Omental fat pad (tissue), 4 donors: ENCODE results near the gene CAST. TPM values are rescaled to one million over a fixed set of nuclear protein-coding genes. Genes with fewer than 3 reads are reported as not detected.

Experiments
- ATAC-seq: fragments of 150-250 bp; one replicate; pipeline ENCODE4 v1.9.1; 2016; ENCODE audit warnings: mild to moderate bottlenecking, moderate library complexity; ENCODE audit not compliant: low FRiP score
- DNase-seq: peaks from one replicate; pipeline ENCODE4 v3.0.0-alpha.2; 2019; ENCODE audit warnings: low spot score
- total RNA-seq, 4 donors: library from RNA; depleted of rRNA; stranded (reverse); fragments of >200 nt; gene quantifications; one replicate each; pipeline ENCODE4 v1.1.0, GENCODE V29; 2016
- TF ChIP-seq, protein P1 (sequence below), 3 donors: fragments of 450-650 bp; IDR thresholded peaks; one replicate each; pipeline ENCODE4 v1.5.1; 2016 to 2017; ENCODE audit warnings: antibody characterized with exemption in 3 of 3, mild to moderate bottlenecking in 3 of 3, moderate library complexity in 2 of 3

The CAST gene
- total RNA-seq, 4 donors from 2014 or later: 224 to 362 (median 285) TPM

DNA sequence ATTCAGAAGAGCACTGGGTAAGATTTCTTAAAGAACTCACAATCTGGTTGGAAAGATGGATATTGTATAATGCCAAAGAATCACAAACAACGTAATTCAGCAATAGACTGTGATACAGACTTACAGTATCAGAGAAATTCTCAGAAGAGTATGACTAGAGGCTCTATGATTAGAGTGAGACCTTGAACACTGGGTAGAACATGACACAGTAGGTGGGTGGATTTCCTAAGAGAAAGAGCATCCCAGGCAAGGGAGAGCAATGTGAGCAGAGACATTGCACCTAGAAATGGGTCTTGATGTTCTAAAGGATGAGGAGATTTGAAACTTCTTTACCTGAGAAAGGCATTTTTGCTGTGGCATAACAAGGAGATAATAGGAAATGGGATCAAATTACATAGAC, 27.3 kb upstream of the CAST start:
- TF ChIP-seq, protein P1, sequence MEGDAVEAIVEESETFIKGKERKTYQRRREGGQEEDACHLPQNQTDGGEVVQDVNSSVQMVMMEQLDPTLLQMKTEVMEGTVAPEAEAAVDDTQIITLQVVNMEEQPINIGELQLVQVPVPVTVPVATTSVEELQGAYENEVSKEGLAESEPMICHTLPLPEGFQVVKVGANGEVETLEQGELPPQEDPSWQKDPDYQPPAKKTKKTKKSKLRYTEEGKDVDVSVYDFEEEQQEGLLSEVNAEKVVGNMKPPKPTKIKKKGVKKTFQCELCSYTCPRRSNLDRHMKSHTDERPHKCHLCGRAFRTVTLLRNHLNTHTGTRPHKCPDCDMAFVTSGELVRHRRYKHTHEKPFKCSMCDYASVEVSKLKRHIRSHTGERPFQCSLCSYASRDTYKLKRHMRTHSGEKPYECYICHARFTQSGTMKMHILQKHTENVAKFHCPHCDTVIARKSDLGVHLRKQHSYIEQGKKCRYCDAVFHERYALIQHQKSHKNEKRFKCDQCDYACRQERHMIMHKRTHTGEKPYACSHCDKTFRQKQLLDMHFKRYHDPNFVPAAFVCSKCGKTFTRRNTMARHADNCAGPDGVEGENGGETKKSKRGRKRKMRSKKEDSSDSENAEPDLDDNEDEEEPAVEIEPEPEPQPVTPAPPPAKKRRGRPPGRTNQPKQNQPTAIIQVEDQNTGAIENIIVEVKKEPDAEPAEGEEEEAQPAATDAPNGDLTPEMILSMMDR (IDR thresholded peaks at IDR 0.05): no peak
- DNase-seq: no peak
- ATAC-seq: no peak

DNA sequence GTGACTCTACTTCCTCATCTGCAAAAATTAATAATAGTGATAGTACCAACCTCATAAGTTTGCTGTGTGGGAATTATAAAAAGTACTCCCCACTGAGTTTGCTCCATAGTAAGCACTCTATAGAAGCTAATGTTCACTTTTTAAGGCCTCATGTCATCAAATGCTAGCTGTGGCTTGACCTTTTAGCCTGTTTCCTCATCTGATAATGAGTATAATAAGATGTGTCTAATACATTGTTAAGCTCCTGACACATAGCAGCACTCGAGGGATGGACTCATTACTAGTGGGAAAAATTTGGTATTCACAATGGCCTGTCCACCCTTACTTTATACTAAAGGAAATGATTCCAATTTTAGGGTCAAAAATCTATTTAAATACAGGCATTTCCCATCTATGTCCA, 26.1 kb upstream of the CAST start:
- DNase-seq: no peak
- TF ChIP-seq, protein P1 (IDR thresholded peaks at IDR 0.05): no peak
- no peak for ATAC-seq

DNA sequence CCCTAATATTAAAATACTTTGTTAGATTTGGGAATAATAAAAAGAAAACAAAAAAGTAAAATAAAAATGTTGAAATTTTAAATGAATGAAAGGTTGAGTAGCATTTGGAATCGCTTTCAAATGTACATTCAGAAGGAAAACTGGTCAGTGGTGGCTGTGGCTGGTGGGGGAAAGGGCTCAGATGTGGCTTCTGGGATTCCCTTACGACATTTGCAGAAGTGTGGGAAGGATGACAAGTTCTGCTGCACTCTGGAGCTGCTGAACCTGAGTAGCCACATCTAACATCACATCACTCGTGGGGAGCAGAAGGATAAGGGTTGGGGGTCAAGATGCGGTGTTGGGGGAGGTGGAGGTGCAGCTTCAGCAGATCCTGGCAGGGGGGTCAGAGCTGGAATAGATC, 25.6 kb upstream of the CAST start:
- ATAC-seq (no peak), DNase-seq (no peak)
- TF ChIP-seq, protein P1 (IDR thresholded peaks at IDR 0.05): no peak

DNA sequence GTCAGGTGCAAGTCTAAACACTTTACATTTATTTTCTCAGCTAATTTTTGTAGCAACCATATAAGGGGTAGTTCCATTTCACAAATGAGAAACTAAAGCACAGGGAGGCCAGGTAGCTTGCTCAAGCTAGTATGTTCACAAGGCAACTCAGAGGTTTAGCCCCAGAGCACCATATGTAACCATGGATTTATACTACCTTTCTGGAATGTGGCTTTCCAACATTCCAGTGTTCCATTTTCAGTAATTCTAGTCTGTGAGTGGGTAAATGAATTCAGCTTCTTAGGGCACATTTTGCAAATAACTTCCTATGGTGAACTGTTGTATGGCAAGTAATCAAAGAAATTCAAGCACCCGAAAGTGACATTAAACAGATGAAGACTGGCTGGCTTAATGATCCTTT, 25.0 kb upstream of the CAST start:
- ATAC-seq: no peak
- TF ChIP-seq, protein P1 (IDR thresholded peaks at IDR 0.05): no peak
- no peak for DNase-seq

DNA sequence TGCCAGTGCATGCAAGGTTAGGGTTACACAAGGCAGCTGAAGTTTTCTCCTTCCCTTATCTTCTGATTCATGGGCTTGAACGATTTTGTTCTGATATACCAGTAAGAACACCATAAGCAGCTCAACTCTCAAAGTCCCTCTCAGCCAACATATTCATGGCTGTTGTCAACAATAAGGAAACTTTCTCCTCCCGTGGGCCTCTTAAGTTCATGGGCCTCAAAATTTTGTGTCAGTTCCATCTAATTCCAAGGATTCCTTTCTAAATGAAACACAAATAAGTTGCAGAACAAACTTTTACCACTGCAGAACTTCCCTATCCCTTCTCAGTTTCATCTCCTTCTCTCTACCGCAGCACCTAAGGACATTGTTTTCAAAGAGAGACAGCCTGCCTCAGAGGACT, 23.6 kb upstream of the CAST start:
- DNase-seq: no peak
- no peak for ATAC-seq
- TF ChIP-seq, protein P1 (IDR thresholded peaks at IDR 0.05): no peak

DNA sequence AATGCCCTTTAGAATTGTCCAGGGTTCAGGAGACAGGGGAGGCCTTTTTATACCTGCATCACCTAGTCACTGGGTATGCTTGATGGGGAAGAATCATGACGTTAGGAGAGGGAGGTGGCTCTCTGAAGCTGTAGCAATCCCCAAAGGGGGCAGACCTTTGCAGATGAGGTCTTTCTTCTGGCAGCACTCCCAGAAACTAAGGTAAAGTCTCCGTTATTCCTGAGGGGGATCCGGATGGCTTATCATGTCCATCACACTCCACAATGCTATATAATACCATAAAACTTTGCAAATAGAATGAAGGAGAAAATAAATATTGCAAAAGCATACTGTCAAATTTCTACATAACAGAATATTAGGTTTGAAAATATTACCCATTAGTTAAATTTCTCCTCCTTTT, 21.5 kb upstream of the CAST start:
- TF ChIP-seq, protein P1 (IDR thresholded peaks at IDR 0.05): no peak
- ATAC-seq (no peak), DNase-seq (no peak)

DNA sequence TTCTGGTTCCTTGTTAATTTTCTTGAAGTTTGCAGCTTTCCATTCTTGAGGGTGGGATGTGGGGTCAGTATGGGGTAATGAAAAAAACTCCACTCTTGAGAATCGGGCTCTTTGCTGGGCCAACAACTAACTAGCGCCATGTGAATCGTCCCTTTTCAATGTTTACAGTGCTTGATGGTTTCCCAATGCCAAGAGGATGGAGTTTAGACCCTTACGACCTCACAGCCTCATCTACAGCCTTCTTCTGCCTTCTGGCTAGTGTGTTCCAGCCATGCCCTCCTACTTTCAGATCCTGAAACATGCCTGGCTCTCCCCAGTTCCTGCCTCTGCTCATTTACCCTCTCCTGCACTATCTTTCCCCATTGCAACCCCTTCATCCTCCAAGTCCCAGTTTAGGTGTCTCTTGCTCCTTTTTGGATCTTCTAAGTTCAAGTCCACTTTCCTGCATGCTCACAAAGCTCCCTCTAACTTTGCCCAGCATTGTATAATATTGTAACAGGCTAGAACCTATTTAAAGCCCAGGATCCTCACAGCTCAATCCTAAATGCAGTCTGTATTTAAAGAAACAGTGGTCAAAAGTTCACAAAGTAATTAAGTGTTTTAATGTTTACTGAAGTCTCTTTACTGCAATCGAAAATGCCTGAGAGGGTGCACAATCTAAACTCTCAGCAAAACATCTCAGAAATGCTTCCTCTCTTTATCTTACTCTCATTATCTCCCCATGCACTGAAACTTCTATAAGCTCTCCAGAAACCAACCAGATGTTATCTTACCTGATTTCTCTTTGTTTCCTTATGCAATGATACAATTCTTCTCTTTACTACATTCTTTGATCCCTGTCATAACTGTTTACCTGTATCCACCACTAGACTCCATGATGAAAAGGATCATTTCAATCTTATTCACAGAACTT, 20.6 kb upstream of the CAST start:
- ATAC-seq (no peak), DNase-seq (no peak)
- TF ChIP-seq, protein P1 (IDR thresholded peaks at IDR 0.05): no peak
